Right ventricle myocardium inferior (tissue), 1 donor: ENCODE measurements around the gene TMEM139. TPM values are rescaled to one million over a fixed set of nuclear protein-coding genes. Genes with fewer than 3 reads are reported as not detected.
A peak's percentile ranks its signal among the peaks of the same experiment; 100 is the strongest.
"Not testable (repeated sequence)": the region's sequence is repeated elsewhere in the genome, so short reads cannot be mapped to it uniquely, and the experiment has no call there.

Experiments used
- ATAC-seq: fragments of 200-7000 bp; cut with Tn5 transposase; one replicate; pipeline ENCODE4 v1.9.1; 2020; ENCODE audit warnings: mild to moderate bottlenecking, moderate library complexity
- DNase-seq: peaks from one replicate; pipeline ENCODE4 v3.0.0; 2021; ENCODE audit errors: missing footprints
- intact Hi-C: fragments of 100-400 bp; cut with DNase I; formaldehyde crosslinking; loops from one replicate; pipeline ENCODE4 v1.11.0; 2022
- total RNA-seq: library from RNA; stranded (reverse); fragmentation: NEBNext Ultra II Directional; extraction: Animal tissue kit (Norgen Biotek cat#: 25700); gene quantifications from one replicate; pipeline ENCODE4 v1.2.1, GENCODE V29; 2021
- donor health status: DM: no; HTN: yes; CAD: no; lungs with severe emphysema.

TMEM139 gene
- total RNA-seq, 1 donor from 2014 or later, result 14.8 TPM

- intact Hi-C loops, result no loop called here
- no peak for ATAC-seq
- no peak for DNase-seq
Measured at GRCh38 chr7:143256325-143256724, 28.4 kb upstream of the TMEM139 start.

GRCh38 chr7:143256932-143257331, 27.8 kb upstream of the TMEM139 start:
- DNase-seq (no peak), ATAC-seq (no peak)

GRCh38 chr7:143257501-143257900, 27.3 kb upstream of the TMEM139 start:
- intact Hi-C loops, result no loop called here
- ATAC-seq, result no peak
- DNase-seq, result no peak

More at GRCh38 chr7:143256932-143257331, 27.8 kb upstream of the TMEM139 start:
- intact Hi-C loops, result no loop called here

- intact Hi-C loops, result no loop called here
- ATAC-seq (peak; percentile 27), DNase-seq (no peak)
Measured at GRCh38 chr7:143258831-143259230, 25.9 kb upstream of the TMEM139 start.

- ATAC-seq (no peak), DNase-seq (no peak)
- intact Hi-C loops, result no loop called here
Measured at GRCh38 chr7:143259765-143260164, 25.0 kb upstream of the TMEM139 start.

GRCh38 chr7:143261901-143262300, 22.9 kb upstream of the TMEM139 start:
- DNase-seq (no peak), ATAC-seq (no peak)
- intact Hi-C loops, result no loop called here

- ATAC-seq, result peak; percentile 98
- DNase-seq, result peak; percentile 95
- intact Hi-C loops, result loop anchor here (1.0 kb wide), 2 partner anchors 22 to 117 kb away; no protein-coding TSS in a partner anchor
Measured at GRCh38 chr7:143263266-143264195, 21.2 kb upstream of the TMEM139 start, which contains the start of gene GSTK1. TSS of gene GSTK1 (plus strand) at chr7:143263441. CDS start at chr7:143263514, 73 bp downstream.

GRCh38 chr7:143264196-143264568, 20.6 kb upstream of the TMEM139 start:
- DNase-seq, intact Hi-C loops, ATAC-seq: not testable (repeated sequence)

- intact Hi-C loops, result no loop called here
- DNase-seq (no peak), ATAC-seq (no peak)
Measured at GRCh38 chr7:143265017-143265693, 19.6 kb upstream of the TMEM139 start.

- intact Hi-C loops, result no loop called here
- ATAC-seq, result no peak
- no peak for DNase-seq
Measured at GRCh38 chr7:143269251-143269650, 15.5 kb upstream of the TMEM139 start.

- DNase-seq (no peak), ATAC-seq (no peak)
- intact Hi-C loops, result no loop called here
Measured at GRCh38 chr7:143271240-143271639, 13.5 kb upstream of the TMEM139 start.

GRCh38 chr7:143272871-143273270, 11.9 kb upstream of the TMEM139 start:
- no peak for ATAC-seq
- intact Hi-C loops, result no loop called here

GRCh38 chr7:143279186-143280098, 5.3 kb upstream of the TMEM139 start:
- peak; percentile 80 for ATAC-seq
- intact Hi-C loops, result no loop called here
- no peak for DNase-seq

More at GRCh38 chr7:143272871-143273270, 11.9 kb upstream of the TMEM139 start:
- no peak for DNase-seq

- DNase-seq (no peak), ATAC-seq (no peak)
- intact Hi-C loops, result no loop called here
Measured at GRCh38 chr7:143280160-143280559, 4.6 kb upstream of the TMEM139 start.

- ATAC-seq, result no peak
- intact Hi-C loops, result no loop called here
Measured at GRCh38 chr7:143280566-143280965, 4.2 kb upstream of the TMEM139 start.

GRCh38 chr7:143281529-143281928, 3.2 kb upstream of the TMEM139 start:
- no peak for ATAC-seq

More at GRCh38 chr7:143280566-143280965, 4.2 kb upstream of the TMEM139 start:
- no peak for DNase-seq

GRCh38 chr7:143282124-143282523, 2.6 kb upstream of the TMEM139 start:
- intact Hi-C loops, result no loop called here

More at GRCh38 chr7:143281529-143281928, 3.2 kb upstream of the TMEM139 start:
- intact Hi-C loops, result no loop called here
- no peak for DNase-seq

GRCh38 chr7:143283381-143283780, 1.4 kb upstream of the TMEM139 start:
- intact Hi-C loops, result no loop called here
- ATAC-seq, result no peak
- DNase-seq, result no peak

More at GRCh38 chr7:143282124-143282523, 2.6 kb upstream of the TMEM139 start:
- DNase-seq (no peak), ATAC-seq (no peak)

GRCh38 chr7:143285470-143285778, 666 bp downstream of the TMEM139 start:
- ATAC-seq (peak; percentile 53), DNase-seq (no peak)
- intact Hi-C loops, result loop anchor here (1.0 to 5.0 kb wide), 2 partner anchors 22 to 43 kb away; partner anchors contain the start of gene GSTK1
